ENCODE measurements around the gene KLK11. TPM values are rescaled to one million over a fixed set of nuclear protein-coding genes. Genes with fewer than 3 reads are reported as not detected.

KLK11 gene
- total RNA-seq, 1 donor from 2014 or later, result not detected

GRCh38 chr19:51019544-51019925, 6.9 kb downstream of the KLK11 start, which contains the start of gene KLK10:
KLK10 (minus strand) TSS chr19:51019709; CDS start chr19:51019130, 579 bp downstream.
- peaks cover 64% of the 10 kb centered on the region for H3K27me3 ChIP-seq
- Mint-ChIP-seq H3K4me3 (peak within 1 kb of the TSS; percentile 78), H3K27me3 (ENCODE audit: insufficient read depth, low read depth) (peaks cover 62% of the 10 kb centered on the region), H3K4me1 (peaks cover 9% of the 10 kb centered on the region), H3K9me3 (peaks cover 13% of the 10 kb centered on the region), H3K27ac (no peak within 1 kb of the TSS), H3K36me3 (no peaks in the 10 kb centered on the region)
- peak within 1 kb of the TSS; percentile 49 for H3K4me3 ChIP-seq
- H4K20me1 ChIP-seq (ENCODE audit: low read depth), result peaks cover 7% of the 10 kb centered on the region
- peak within 1 kb of the TSS; percentile 90 for H3K4me2 ChIP-seq
- H3K9ac ChIP-seq, result no peak within 1 kb of the TSS
- H3K36me3 ChIP-seq, result no peaks in the 10 kb centered on the region
- H3K27ac ChIP-seq, result no peak within 1 kb of the TSS
- H3K4me1 ChIP-seq, result peaks cover 16% of the 10 kb centered on the region
- H3F3A ChIP-seq (ENCODE audit: low read depth), result peaks cover 27% of the 10 kb centered on the region
- H2AFZ ChIP-seq (replicated peaks), result peak within 1 kb of the TSS; percentile 72
- DNase-seq (ENCODE audit: low spot score), result no peak
- TF ChIP-seq EZH2 (IDR thresholded peaks at IDR 0.05), result no peak
- no peaks in the 10 kb centered on the region for H3K9me3 ChIP-seq (ENCODE audit: low read depth)
- no peaks in the 10 kb centered on the region for H3K79me2 ChIP-seq (ENCODE audit: low read depth)

DNA sequence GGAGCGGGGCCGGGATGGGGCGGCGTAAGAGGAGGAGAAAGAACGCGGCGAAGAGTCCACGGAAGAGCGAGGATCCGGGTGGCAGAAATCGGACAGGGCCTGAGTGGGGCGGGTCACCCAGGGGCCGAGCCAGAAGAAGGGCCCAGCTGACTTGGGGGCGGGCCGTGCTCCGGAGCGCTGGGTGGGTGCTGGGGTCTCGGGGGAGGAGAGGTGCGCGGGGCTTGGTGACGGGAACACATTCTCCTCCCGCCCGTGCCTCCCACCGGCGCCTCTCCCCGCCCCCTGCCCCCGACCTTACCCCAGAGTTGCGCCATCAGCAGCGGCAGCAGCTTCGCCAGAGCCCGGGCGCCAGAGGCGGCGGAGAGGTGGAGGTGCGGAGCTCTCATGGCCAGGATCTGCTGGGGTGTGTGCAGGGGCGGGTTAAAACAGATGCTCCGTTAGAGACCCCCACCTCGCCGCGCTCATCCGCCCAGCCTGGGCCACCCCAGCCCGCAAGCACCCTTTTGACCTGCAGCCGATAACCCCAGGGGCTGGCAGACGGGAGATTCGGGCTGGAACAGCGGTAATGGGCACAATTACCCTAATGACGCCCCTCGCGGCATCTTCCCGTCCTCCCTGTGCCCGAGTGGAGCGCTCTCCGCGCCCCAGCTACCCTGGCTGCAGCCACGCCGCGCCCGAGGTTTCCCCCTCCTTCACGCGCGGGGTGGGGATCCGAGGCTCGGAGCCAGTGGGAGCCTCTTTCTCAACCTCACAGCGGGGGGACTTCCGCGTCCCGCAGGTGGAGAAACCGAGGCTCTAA, 7.5 kb downstream of the KLK11 start:
- Mint-ChIP-seq H3K27me3 (ENCODE audit: insufficient read depth, low read depth) (peaks cover 66% of the 10 kb centered on the region), H3K9me3 (peaks cover 13% of the 10 kb centered on the region), H3K27ac (no peak overlapping the region), H3K36me3 (no peaks in the 10 kb centered on the region), H3K4me1 (peaks cover 9% of the 10 kb centered on the region), H3K4me3 (peak overlapping the region; percentile 78)
- H2AFZ ChIP-seq (replicated peaks), result peak overlapping the region; percentile 72
- H3K79me2 ChIP-seq (ENCODE audit: low read depth), result no peaks in the 10 kb centered on the region
- peaks cover 69% of the 10 kb centered on the region for H3K27me3 ChIP-seq
- H3K9ac ChIP-seq, result no peak overlapping the region
- DNase-seq (ENCODE audit: low spot score), result no peak
- TF ChIP-seq EZH2phosphoT487 (IDR thresholded peaks at IDR 0.05) (peak; percentile 32), EZH2 (IDR thresholded peaks at IDR 0.05) (peak; percentile 41)
- TF ChIP-seq, protein P1, sequence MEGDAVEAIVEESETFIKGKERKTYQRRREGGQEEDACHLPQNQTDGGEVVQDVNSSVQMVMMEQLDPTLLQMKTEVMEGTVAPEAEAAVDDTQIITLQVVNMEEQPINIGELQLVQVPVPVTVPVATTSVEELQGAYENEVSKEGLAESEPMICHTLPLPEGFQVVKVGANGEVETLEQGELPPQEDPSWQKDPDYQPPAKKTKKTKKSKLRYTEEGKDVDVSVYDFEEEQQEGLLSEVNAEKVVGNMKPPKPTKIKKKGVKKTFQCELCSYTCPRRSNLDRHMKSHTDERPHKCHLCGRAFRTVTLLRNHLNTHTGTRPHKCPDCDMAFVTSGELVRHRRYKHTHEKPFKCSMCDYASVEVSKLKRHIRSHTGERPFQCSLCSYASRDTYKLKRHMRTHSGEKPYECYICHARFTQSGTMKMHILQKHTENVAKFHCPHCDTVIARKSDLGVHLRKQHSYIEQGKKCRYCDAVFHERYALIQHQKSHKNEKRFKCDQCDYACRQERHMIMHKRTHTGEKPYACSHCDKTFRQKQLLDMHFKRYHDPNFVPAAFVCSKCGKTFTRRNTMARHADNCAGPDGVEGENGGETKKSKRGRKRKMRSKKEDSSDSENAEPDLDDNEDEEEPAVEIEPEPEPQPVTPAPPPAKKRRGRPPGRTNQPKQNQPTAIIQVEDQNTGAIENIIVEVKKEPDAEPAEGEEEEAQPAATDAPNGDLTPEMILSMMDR (IDR thresholded peaks at IDR 0.05), result no peak
- peak overlapping the region; percentile 49 for H3K4me3 ChIP-seq
- H3K27ac ChIP-seq, result no peak overlapping the region
- H4K20me1 ChIP-seq (ENCODE audit: low read depth), result peaks cover 7% of the 10 kb centered on the region
- peaks cover 16% of the 10 kb centered on the region for H3K4me1 ChIP-seq
- peaks cover 27% of the 10 kb centered on the region for H3F3A ChIP-seq (ENCODE audit: low read depth)
- H3K4me2 ChIP-seq, result peak overlapping the region; percentile 90
- no peaks in the 10 kb centered on the region for H3K9me3 ChIP-seq (ENCODE audit: low read depth)
- H3K36me3 ChIP-seq, result no peaks in the 10 kb centered on the region

DNA sequence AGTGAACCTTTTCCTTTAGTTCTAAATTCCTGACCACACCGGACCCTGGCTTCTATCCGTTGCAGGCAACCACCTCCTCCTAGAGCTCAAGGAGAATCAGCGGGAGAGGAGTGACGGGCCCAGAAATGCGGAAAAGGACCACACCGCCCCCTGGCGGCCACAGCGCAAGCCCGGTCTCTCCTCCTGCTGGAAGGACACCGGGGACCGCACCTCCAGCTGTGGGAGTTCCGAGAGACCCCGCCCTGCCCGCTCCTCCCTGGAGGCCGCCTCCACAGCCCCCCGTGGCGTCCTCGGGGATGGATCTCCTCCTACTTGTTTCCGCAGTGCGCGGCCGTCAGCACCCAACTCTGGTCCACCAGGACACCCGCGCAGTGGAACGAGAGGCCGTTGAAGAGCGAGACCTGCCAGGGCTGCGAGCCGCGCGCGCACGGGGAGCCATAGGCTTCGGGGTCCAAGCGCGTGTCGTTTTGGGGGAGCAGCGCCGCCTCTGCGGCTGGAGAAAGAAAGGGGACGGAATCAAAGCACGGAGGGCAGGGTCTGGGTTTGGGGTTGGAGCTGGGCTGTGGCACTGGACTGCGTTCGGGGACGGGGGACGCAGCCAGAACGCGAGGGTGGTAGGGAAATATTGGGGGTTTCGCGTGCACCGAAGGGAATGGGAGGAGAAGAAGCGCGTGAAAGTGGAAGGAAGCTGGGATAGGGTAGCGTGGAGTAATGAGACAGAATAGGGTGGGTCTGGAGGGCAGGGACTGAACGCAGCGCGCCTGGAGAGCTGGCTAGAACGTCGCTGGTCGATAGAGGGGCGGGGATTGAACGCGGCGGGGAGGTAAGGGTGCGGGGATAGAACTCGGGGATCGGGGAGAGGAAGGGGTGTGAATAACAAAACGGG, 9.4 kb downstream of the KLK11 start:
- TF ChIP-seq, protein P1 (IDR thresholded peaks at IDR 0.05), result peak; percentile 77
- TF ChIP-seq EZH2phosphoT487 (IDR thresholded peaks at IDR 0.05), result peak; percentile 83
- TF ChIP-seq EZH2 (IDR thresholded peaks at IDR 0.05), result peak; percentile 91
- DNase-seq (ENCODE audit: low spot score), result peak; percentile 80
- Mint-ChIP-seq H3K9me3 (peaks cover 13% of the 10 kb centered on the region), H3K36me3 (no peaks in the 10 kb centered on the region), H3K4me3 (peak overlapping the region; percentile 79), H3K27ac (no peak overlapping the region), H3K27me3 (ENCODE audit: insufficient read depth, low read depth) (peaks cover 64% of the 10 kb centered on the region), H3K4me1 (peaks cover 9% of the 10 kb centered on the region)
- no peak overlapping the region for H3K27ac ChIP-seq
- H3K9me3 ChIP-seq (ENCODE audit: low read depth), result no peaks in the 10 kb centered on the region
- H3K79me2 ChIP-seq (ENCODE audit: low read depth), result no peaks in the 10 kb centered on the region
- H3K27me3 ChIP-seq, result peaks cover 69% of the 10 kb centered on the region
- H3K4me3 ChIP-seq, result peak overlapping the region; percentile 64
- H4K20me1 ChIP-seq (ENCODE audit: low read depth), result peaks cover 7% of the 10 kb centered on the region
- H2AFZ ChIP-seq (replicated peaks), result peak overlapping the region; percentile 89
- H3K4me1 ChIP-seq, result peaks cover 16% of the 10 kb centered on the region
- H3K36me3 ChIP-seq, result no peaks in the 10 kb centered on the region
- H3F3A ChIP-seq (ENCODE audit: low read depth), result peaks cover 27% of the 10 kb centered on the region
- no peak overlapping the region for H3K9ac ChIP-seq
- H3K4me2 ChIP-seq, result peak overlapping the region; percentile 85
